HFF-Myc (cell line): ENCODE results near the gene NR3C2.

Source experiments
- DNase-seq: peaks from one replicate; pipeline ENCODE4 v3.0.0-alpha.2; 2011; ENCODE audit warnings: low read depth; ENCODE audit errors: extremely low read depth
- H3K4me3 ChIP-seq: replicated peaks from 2 replicates; pipeline ENCODE4 v1.5.1; 2011; ENCODE audit warnings: low read depth, mild to moderate bottlenecking, control low read depth, low read length
- CTCF ChIP-seq: IDR thresholded peaks from 2 replicates; pipeline ENCODE4 v1.5.1; 2012; ENCODE audit warnings: mild to moderate bottlenecking, low read depth, low read length, control low read depth; ENCODE audit errors: missing control alignments

NR3C2 gene

GRCh38 chr4:148344941-148345340, 97.3 kb downstream of the NR3C2 start:
- TF ChIP-seq CTCF, result no peak
- DNase-seq, result no peak
- H3K4me3 ChIP-seq, result no peak overlapping the region

GRCh38 chr4:148344352-148344751, 97.9 kb downstream of the NR3C2 start:
- TF ChIP-seq CTCF, result no peak
- no peak overlapping the region for H3K4me3 ChIP-seq
- no peak for DNase-seq

GRCh38 chr4:148341980-148342800, 100.0 kb downstream of the NR3C2 start:
- no peak overlapping the region for H3K4me3 ChIP-seq
- no peak for TF ChIP-seq CTCF

GRCh38 chr4:148335133-148335532, 107.1 kb downstream of the NR3C2 start:
- TF ChIP-seq CTCF, result no peak
- DNase-seq, result no peak

More at GRCh38 chr4:148341980-148342800, 100.0 kb downstream of the NR3C2 start:
- DNase-seq, result no peak

GRCh38 chr4:148333265-148333664, 108.9 kb downstream of the NR3C2 start:
- no peak overlapping the region for H3K4me3 ChIP-seq
- DNase-seq, result no peak
- no peak for TF ChIP-seq CTCF

More at GRCh38 chr4:148335133-148335532, 107.1 kb downstream of the NR3C2 start:
- H3K4me3 ChIP-seq, result no peak overlapping the region

- no peak for TF ChIP-seq CTCF
- no peak for DNase-seq
- no peak overlapping the region for H3K4me3 ChIP-seq
Observed at GRCh38 chr4:148332486-148332885, 109.7 kb downstream of the NR3C2 start.
